Endothelial cell of umbilical vein (primary cell): ENCODE measurements around the gene HSD17B8. TPM values are rescaled to one million over a fixed set of nuclear protein-coding genes. Genes with fewer than 3 reads are reported as not detected.

Experiments
- BruUV-seq: library from RNA; stranded (reverse); fragments of 400-500 nt; replicated peaks from 2 replicates; lab custom pipeline; 2021; lab: Mats Ljungman, UMichigan
- CTCF ChIA-PET: fragments of 300-600, 350-600 bp; sonication (Branson Sonifier 250); formaldehyde crosslinking; loops from one replicate; lab custom pipeline; 2021; ENCODE audit warnings: antibody characterized with exemption, inconsistent platforms; lab: Charles Lee
- POLR2A ChIA-PET: fragments of 300-600, 350-600 bp; sonication (Branson Sonifier 250); formaldehyde crosslinking; loops from one replicate; lab custom pipeline; 2021; ENCODE audit warnings: antibody characterized with exemption, inconsistent platforms; lab: Charles Lee
- DNase-seq: peaks from one replicate; pipeline ENCODE4 v3.0.0-alpha.2; 2011; ENCODE audit warnings: low read depth, low spot score
- FAIRE-seq: peaks from 2 replicates; lab custom pipeline; 2011; peaks lifted over from hg19 to GRCh38; lab: Jason Lieb, UNC
- H2AFZ ChIP-seq: 2 replicates; pipeline ENCODE4 v1.6.0; 2012; ENCODE audit warnings: low read depth, low read length, control low read depth, inconsistent platforms
- H3K27ac ChIP-seq: 2 replicates; pipeline ENCODE4 v1.5.1; 2011; ENCODE audit warnings: low read depth, mild to moderate bottlenecking, control low read depth, low read length, moderate library complexity; ENCODE audit not compliant: insufficient read depth
- H3K27me3 ChIP-seq, 2 experiments: 2 replicates each; pipeline versions ENCODE4 v1.6.0 to v1.6.1; 2011; ENCODE audit warnings: low read length in 2 of 2, mixed read lengths in 1 of 2; ENCODE audit not compliant: control insufficient read depth in 2 of 2, insufficient read depth in 2 of 2
- H3K36me3 ChIP-seq, 2 experiments: 2 replicates in 1 of 2; 3 replicates in 1 of 2; pipeline ENCODE4 v1.5.1; 2011; ENCODE audit warnings: low read length in 2 of 2, mild to moderate bottlenecking in 1 of 2, moderate library complexity in 1 of 2; ENCODE audit not compliant: control insufficient read depth in 2 of 2, insufficient read depth in 2 of 2; ENCODE audit errors: extremely low read depth in 1 of 2
- H3K4me1 ChIP-seq: 3 replicates; pipeline ENCODE4 v1.5.1; 2011; ENCODE audit warnings: mild to moderate bottlenecking, low read length; ENCODE audit not compliant: control insufficient read depth, insufficient read depth; ENCODE audit errors: extremely low read depth
- H3K4me2 ChIP-seq: 2 replicates; pipeline ENCODE4 v1.6.1; 2011; ENCODE audit warnings: low read length, control low read depth, mixed read lengths; ENCODE audit not compliant: insufficient read depth
- H3K4me3 ChIP-seq, 3 experiments: fragments of 200-600 bp in 1 of 3; sonication (generic), shearing (Covaris generic) in 1 of 3; replicated peaks in 1 of 3; 2 replicates each; pipeline ENCODE4 v1.5.1; 2011 to 2016; ENCODE audit warnings: control low read depth in 3 of 3, low read length in 3 of 3, mild to moderate bottlenecking in 2 of 3, inconsistent platforms in 1 of 3, low read depth in 1 of 3, moderate library complexity in 1 of 3; ENCODE audit not compliant: insufficient read depth in 1 of 3
- H3K79me2 ChIP-seq: 2 replicates; pipeline ENCODE4 v1.6.0; 2012; ENCODE audit warnings: low read length, inconsistent platforms; ENCODE audit not compliant: control insufficient read depth, insufficient read depth
- H3K9ac ChIP-seq: replicated peaks from 2 replicates; pipeline ENCODE3; 2011; ENCODE audit warnings: low read length, control low read depth; ENCODE audit not compliant: insufficient read depth; ENCODE audit errors: extremely low read depth
- H3K9me1 ChIP-seq: replicated peaks from 3 replicates; pipeline ENCODE4 v1.6.0; 2011; ENCODE audit warnings: mild to moderate bottlenecking, low read length; ENCODE audit not compliant: control insufficient read depth, insufficient read depth; ENCODE audit errors: extremely low read depth
- H3K9me3 ChIP-seq: replicated peaks from 2 replicates; pipeline ENCODE4 v1.5.1; 2012; ENCODE audit warnings: low read length, inconsistent platforms; ENCODE audit not compliant: control insufficient read depth, insufficient read depth
- H4K20me1 ChIP-seq: replicated peaks from 2 replicates; pipeline ENCODE3; 2011; ENCODE audit warnings: mild to moderate bottlenecking, low read length; ENCODE audit not compliant: control insufficient read depth, insufficient read depth; ENCODE audit errors: extremely low read depth
- EZH2 ChIP-seq: IDR thresholded peaks from 2 replicates; pipeline ENCODE4 v1.6.1; 2012; ENCODE audit warnings: borderline replicate concordance, low read depth, mild to moderate bottlenecking, moderate library complexity, low read length, inconsistent platforms; ENCODE audit not compliant: severe bottlenecking
- FOS ChIP-seq: IDR thresholded peaks from 2 replicates; pipeline ENCODE4 v1.6.1; 2011; ENCODE audit warnings: mild to moderate bottlenecking, low read length, moderate library complexity, borderline replicate concordance; ENCODE audit not compliant: insufficient read depth
- GATA2 ChIP-seq: IDR thresholded peaks from 2 replicates; pipeline ENCODE4 v1.7.0; 2011; ENCODE audit warnings: low read depth, mild to moderate bottlenecking, moderate library complexity, mixed read lengths, low read length; ENCODE audit not compliant: insufficient read length, insufficient read depth
- JUN ChIP-seq: IDR thresholded peaks from 2 replicates; pipeline ENCODE4 v1.6.1; 2011; ENCODE audit warnings: borderline replicate concordance, low read depth; ENCODE audit not compliant: insufficient read length, insufficient read depth
- MYC ChIP-seq: IDR thresholded peaks from one replicate; pipeline ENCODE4 v1.6.1; 2011; ENCODE audit warnings: mild to moderate bottlenecking, low read depth, low read length
- POLR2A ChIP-seq: IDR thresholded peaks from 2 replicates; pipeline ENCODE4 v1.6.1; 2012; ENCODE audit warnings: low read depth, mild to moderate bottlenecking, control low read depth, low read length
- POLR2AphosphoS5 ChIP-seq: IDR thresholded peaks from 2 replicates; pipeline ENCODE4 v1.6.1; 2012; ENCODE audit warnings: low read depth, mild to moderate bottlenecking, control low read depth, low read length, moderate library complexity; ENCODE audit not compliant: insufficient read depth
- dilution Hi-C: fragments of 300-500 bp; cut with MboI; formaldehyde crosslinking; loops from one replicate; pipeline ENCODE4 v1.15.0; 2019; ENCODE audit warnings: low sequenced_read_pairs; ENCODE audit not compliant: extremely low pct_ligation_motif_present
- intact Hi-C: fragments of 100-400 bp; cut with micrococcal nuclease; formaldehyde crosslinking; loops from one replicate; pipeline ENCODE4 v1.10.0; 2022
- polyA plus RNA-seq, 4 experiments: library from polyadenylated mRNA; depleted of rRNA in 3 of 4; stranded (reverse) in 3 of 4; unstranded in 1 of 4; fragments of >200 nt; gene quantifications; 2 replicates each; pipeline versions ENCODE4 v1.2.1 to v1.2.3, GENCODE V29; 2011 to 2012; ENCODE audit warnings: missing spikeins in 1 of 4
- total RNA-seq: library from RNA; stranded (reverse); gene quantifications from 2 replicates; pipeline ENCODE4 v1.2.3, GENCODE V29; 2021
- TF ChIP-seq, protein P1 (sequence below), 2 donors: IDR thresholded peaks; 1 replicate in 1 of 2; 2 replicates in 1 of 2; pipeline ENCODE4 v1.5.1; 2011; ENCODE audit warnings: low read length in 2 of 2, mild to moderate bottlenecking in 2 of 2, moderate library complexity in 2 of 2, control low read depth in 1 of 2, inconsistent platforms in 1 of 2, low read depth in 1 of 2; ENCODE audit not compliant: insufficient read depth in 1 of 2; ENCODE audit errors: extremely low read depth in 1 of 2
- TF ChIP-seq, protein P2 (sequence below): IDR thresholded peaks from 2 replicates; pipeline ENCODE4 v1.6.1; 2011; ENCODE audit not compliant: insufficient read depth, insufficient read length

The HSD17B8 gene
- total and polyA plus RNA-seq, 2 donors (not counting 3 experiments of a cell fraction or from before 2014, with no cell fraction given): 4.0 to 8.2 TPM

DNA sequence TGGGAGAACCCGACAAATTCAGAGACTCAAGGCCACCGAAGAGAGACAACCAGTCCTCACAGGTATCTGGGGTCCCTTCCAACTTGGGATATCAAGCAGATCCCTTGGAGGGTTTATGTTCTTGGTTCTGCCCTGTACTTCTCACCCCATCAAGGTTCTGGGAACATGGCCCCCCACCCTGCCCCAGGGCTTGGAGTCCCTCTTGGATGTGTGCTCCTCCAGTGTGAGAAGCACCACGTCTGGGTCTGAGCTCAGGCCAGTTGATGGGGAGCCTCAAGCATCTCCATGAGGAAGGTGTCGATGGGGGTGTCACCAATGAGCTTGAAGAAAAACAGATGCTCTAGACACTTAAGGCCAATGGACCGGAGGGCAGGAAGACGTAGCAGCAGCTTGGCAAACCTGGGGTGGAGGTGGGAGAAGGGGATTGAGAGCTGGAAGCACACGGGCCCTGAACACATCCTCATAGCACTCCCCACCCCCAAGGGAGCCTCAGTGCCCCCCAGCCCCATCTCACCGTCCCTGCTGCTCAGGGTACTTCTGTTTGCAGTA is 9.9 kb upstream of the HSD17B8 start:
- dilution Hi-C loops: no loop called here
- no TSS peak for BruUV-seq
- no peak overlapping the region for H2AFZ ChIP-seq
- CTCF ChIA-PET: no interaction called here
- peaks cover 9% of the 10 kb centered on the region for H3K79me2 ChIP-seq
- no peak overlapping the region for H3K4me2 ChIP-seq
- peaks cover 9% of the 10 kb centered on the region for H3K4me1 ChIP-seq
- no peak overlapping the region for H3K4me3 ChIP-seq
- H3K27ac ChIP-seq: no peak overlapping the region
- no peak overlapping the region for H3K9ac ChIP-seq
- POLR2A ChIA-PET: no interaction called here
- H3K36me3 ChIP-seq: peaks cover 0 to 30% of the 10 kb centered on the region in 2 experiments
- H3K9me3 ChIP-seq: no peaks in the 10 kb centered on the region
- DNase-seq (no peak), FAIRE-seq (no peak)
- H3K9me1 ChIP-seq: no peaks in the 10 kb centered on the region
- H3K27me3 ChIP-seq: peaks cover 21% of the 10 kb centered on the region in 2 experiments
- intact Hi-C loops: no loop called here
- H4K20me1 ChIP-seq: no peaks in the 10 kb centered on the region
- TF ChIP-seq GATA2 (no peak), POLR2A (no peak), FOS (no peak), MYC (no peak), POLR2AphosphoS5 (no peak), EZH2 (no peak), JUN (no peak)
- TF ChIP-seq, protein P1, sequence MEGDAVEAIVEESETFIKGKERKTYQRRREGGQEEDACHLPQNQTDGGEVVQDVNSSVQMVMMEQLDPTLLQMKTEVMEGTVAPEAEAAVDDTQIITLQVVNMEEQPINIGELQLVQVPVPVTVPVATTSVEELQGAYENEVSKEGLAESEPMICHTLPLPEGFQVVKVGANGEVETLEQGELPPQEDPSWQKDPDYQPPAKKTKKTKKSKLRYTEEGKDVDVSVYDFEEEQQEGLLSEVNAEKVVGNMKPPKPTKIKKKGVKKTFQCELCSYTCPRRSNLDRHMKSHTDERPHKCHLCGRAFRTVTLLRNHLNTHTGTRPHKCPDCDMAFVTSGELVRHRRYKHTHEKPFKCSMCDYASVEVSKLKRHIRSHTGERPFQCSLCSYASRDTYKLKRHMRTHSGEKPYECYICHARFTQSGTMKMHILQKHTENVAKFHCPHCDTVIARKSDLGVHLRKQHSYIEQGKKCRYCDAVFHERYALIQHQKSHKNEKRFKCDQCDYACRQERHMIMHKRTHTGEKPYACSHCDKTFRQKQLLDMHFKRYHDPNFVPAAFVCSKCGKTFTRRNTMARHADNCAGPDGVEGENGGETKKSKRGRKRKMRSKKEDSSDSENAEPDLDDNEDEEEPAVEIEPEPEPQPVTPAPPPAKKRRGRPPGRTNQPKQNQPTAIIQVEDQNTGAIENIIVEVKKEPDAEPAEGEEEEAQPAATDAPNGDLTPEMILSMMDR (IDR thresholded peaks at IDR 0.05; ENCODE audit: extremely low read depth in 1 of 2, insufficient read depth in 1 of 2, low read depth in 1 of 2, low read length in 2 of 2): no peak
- TF ChIP-seq, protein P2, sequence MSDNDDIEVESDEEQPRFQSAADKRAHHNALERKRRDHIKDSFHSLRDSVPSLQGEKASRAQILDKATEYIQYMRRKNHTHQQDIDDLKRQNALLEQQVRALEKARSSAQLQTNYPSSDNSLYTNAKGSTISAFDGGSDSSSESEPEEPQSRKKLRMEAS: no peak
